ENCODE data around the gene RADIL. TPM values are rescaled to one million over a fixed set of nuclear protein-coding genes. Genes with fewer than 3 reads are reported as not detected.

Gene RADIL
- total and polyA plus RNA-seq, 2 donors: 4.9 to 8.0 TPM

- H3K4me1 ChIP-seq (ENCODE audit: insufficient read depth): no peaks in the 10 kb centered on the region
- DNase-seq (ENCODE audit: extremely low spot score): no peak
- H3K27ac ChIP-seq (ENCODE audit: low read depth): no peak overlapping the region
- 97% methylated on average over 18 of the region's 18 CpGs for WGBS
- no peaks in the 10 kb centered on the region for H3K36me3 ChIP-seq (ENCODE audit: insufficient read depth)
- no peak overlapping the region for H3K4me3 ChIP-seq (ENCODE audit: low read depth, low read length)
Observed at GRCh38 chr7:4876586-4876985, 6.9 kb downstream of the RADIL start.

GRCh38 chr7:4875391-4875790 lies 8.1 kb downstream of the RADIL start:
- WGBS: 93% methylated on average over 15 of the region's 15 CpGs
- H3K4me1 ChIP-seq (ENCODE audit: insufficient read depth): no peaks in the 10 kb centered on the region
- no peak for DNase-seq (ENCODE audit: extremely low spot score)

DNA sequence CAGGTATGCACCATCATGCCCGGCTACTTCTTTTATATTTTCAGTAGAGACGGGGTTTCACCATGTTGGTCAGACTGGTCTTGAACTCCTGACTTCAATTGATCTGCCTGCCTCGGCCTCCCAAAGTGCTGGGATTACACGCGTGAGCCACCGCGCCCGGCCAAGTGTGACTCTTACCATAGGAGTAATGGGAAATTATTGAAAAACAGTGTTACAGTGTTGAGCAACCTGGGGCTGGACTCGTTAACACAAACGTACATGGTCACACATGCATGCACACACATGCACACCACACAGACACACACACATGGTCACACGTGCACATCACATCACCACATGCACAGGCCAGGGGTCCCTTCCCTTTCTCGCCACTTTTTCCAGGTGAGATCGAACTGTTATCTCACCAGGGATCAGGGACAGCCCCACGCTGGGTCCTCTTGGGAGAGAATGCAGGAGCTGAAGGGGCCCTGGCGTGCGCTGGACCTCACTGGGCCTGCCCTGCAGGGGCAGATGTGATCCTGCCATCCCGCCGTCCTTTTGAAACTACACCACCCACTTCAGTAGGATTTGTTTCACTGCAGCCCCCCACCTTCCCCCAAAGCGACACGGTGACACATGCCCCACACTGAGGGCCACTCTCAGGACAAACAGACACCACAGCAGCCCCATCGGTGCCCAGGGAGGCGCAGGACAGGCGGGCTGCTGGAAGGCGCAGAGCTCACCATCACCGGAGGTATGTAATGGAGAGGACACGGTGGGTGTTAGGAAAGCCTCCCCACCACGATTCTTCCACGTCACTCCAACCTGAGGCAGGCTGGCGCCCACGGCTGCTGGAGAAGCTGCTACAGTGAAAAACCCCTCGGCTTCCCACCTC lies 10.2 kb downstream of the RADIL start:
- no peaks in the 10 kb centered on the region for H3K4me1 ChIP-seq (ENCODE audit: insufficient read depth)
- no peak overlapping the region for H3K27ac ChIP-seq (ENCODE audit: low read depth)
- DNase-seq (ENCODE audit: extremely low spot score): no peak
- H3K36me3 ChIP-seq (ENCODE audit: insufficient read depth): no peaks in the 10 kb centered on the region
- H3K4me3 ChIP-seq (ENCODE audit: low read depth, low read length): no peak overlapping the region
- 89% methylated on average over 31 of the region's 31 CpGs for WGBS

More at GRCh38 chr7:4875391-4875790, 8.1 kb downstream of the RADIL start:
- Histone ChIP-seq H3K36me3 (ENCODE audit: insufficient read depth) (no peaks in the 10 kb centered on the region), H3K27ac (ENCODE audit: low read depth) (no peak overlapping the region), H3K4me3 (ENCODE audit: low read depth, low read length) (no peak overlapping the region)

DNA sequence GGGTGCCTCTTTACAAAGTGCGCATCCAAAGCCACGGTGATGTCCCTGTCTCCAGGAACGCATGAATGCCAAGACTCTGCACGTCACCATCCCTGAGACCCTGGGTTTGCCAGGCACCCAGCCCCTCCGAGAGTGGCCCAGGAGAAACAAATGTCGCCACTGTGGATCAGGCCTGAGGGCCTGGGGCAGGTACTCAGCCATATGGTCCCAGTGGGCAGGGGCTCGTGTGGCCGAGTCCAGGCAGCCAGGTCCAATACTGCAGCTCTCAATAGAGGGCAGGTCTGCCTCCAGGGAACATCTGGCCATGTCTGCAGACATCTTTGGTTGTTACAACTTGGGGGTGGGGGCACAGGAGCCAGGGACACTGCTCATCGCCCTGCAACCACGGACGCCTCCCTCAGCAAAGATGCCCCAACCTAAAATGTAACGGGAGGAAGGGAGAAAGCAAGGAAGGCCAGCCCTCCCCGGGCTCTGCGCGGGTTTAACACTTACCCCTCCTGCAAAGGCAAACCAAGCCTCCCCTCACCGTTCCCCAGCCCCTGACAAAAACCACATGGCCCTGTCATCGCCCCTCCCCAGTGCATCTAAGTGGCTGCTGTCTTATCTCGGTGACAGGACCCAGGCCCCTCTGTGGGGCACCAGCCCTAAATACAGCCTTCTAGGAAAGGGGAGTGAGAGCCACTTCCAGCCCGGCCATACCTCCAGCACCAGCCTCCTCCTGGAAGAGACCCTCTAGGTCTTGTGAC lies 11.4 kb downstream of the RADIL start:
- no peaks in the 10 kb centered on the region for H3K4me1 ChIP-seq (ENCODE audit: insufficient read depth)
- no peaks in the 10 kb centered on the region for H3K36me3 ChIP-seq (ENCODE audit: insufficient read depth)
- no peak overlapping the region for H3K27ac ChIP-seq (ENCODE audit: low read depth)
- H3K4me3 ChIP-seq (ENCODE audit: low read depth, low read length): no peak overlapping the region
- DNase-seq (ENCODE audit: extremely low spot score): peak; percentile 47
- WGBS: 51% methylated on average over 19 of the region's 19 CpGs

DNA sequence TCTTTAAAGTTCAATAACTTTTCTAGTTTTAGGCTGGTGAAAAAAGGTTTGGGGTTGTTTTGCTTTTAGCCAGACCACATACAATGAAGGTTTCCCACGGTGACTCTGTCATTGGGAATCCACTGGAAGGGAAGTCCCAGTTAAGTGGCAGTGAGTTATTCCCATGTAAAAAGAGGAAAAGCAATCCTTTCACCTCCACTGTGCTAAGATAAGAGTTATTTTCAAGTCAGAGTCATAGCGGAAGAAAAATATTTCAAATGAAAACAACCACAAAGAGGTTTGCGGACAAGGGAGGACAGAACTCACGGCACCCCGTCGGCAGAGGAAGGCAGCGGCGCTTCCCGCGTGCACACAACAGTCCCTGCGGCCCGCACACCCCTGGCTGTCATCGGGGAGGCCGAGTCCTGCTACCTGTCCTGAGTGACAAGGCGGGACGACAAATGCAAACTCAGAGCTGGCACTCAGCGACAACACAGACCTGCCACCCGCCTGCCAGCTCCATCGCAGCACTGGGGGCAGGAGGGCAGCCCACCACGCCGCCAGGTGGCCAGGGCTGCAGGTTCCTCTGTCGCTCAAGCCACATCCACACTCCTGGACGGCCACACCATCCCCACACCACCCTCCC lies 12.3 kb downstream of the RADIL start:
- Histone ChIP-seq H3K4me1 (ENCODE audit: insufficient read depth) (no peaks in the 10 kb centered on the region), H3K36me3 (ENCODE audit: insufficient read depth) (no peaks in the 10 kb centered on the region), H3K4me3 (ENCODE audit: low read depth, low read length) (no peak overlapping the region), H3K27ac (ENCODE audit: low read depth) (no peak overlapping the region)
- no peak for DNase-seq (ENCODE audit: extremely low spot score)
- WGBS: 74% methylated on average over 23 of the region's 23 CpGs

- DNase-seq (ENCODE audit: extremely low spot score): no peak
- no peak overlapping the region for H3K4me3 ChIP-seq (ENCODE audit: low read depth, low read length)
- H3K36me3 ChIP-seq (ENCODE audit: insufficient read depth): no peaks in the 10 kb centered on the region
- no peak overlapping the region for H3K27ac ChIP-seq (ENCODE audit: low read depth)
- 95% methylated on average over 5 of the region's 5 CpGs for WGBS
- H3K4me1 ChIP-seq (ENCODE audit: insufficient read depth): no peaks in the 10 kb centered on the region
Observed at GRCh38 chr7:4868493-4868892, 15.0 kb downstream of the RADIL start.

DNA sequence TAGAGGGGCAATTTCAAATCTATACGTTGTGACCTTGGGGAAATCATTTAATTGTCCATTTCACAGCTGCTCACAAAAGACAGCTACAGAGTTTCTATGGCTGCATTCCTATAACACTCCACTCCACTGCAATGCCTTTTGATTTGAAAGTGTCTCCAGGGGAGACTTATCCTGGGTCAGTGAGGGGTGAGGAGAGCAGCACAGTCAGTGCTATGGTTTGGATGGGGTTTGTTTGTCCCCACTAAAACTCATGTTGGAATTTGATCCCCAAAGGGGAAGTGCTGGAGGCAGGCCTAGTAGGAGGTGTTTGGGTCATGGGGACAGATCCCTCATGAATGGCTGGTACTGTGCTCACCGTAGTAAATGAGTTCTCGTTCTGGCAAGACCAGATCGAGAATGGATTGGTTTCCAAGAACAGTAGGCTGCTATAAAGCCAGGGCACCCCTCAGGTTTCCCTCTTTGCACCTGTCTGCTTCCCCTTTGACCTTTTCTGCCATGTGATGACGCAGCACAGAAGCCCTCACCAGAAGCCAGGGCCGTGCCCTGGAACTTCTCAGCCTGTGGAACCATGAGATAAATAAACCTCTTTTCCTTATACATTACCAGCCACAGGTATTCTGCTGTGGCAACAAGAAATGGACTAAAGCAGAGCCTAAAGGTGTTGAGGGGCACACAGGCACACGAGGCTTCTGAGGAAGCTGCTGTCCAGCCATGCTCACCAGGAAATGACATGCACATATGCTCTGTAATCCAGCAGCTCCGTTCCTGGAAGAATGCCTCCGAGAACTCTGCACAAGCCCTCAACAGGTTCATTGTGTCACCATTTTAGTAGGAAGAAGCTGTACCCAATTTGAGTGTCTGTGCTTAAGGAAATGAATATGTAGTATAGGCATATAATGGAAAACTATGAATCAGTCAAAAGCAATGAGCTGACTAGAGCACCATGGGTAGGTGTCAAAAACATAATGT lies 16.7 kb downstream of the RADIL start:
- no peaks in the 10 kb centered on the region for H3K36me3 ChIP-seq (ENCODE audit: insufficient read depth)
- no peak for DNase-seq (ENCODE audit: extremely low spot score)
- 81% methylated on average over 9 of the region's 9 CpGs for WGBS
- no peak overlapping the region for H3K27ac ChIP-seq (ENCODE audit: low read depth)
- no peak overlapping the region for H3K4me3 ChIP-seq (ENCODE audit: low read depth, low read length)
- no peaks in the 10 kb centered on the region for H3K4me1 ChIP-seq (ENCODE audit: insufficient read depth)

DNA sequence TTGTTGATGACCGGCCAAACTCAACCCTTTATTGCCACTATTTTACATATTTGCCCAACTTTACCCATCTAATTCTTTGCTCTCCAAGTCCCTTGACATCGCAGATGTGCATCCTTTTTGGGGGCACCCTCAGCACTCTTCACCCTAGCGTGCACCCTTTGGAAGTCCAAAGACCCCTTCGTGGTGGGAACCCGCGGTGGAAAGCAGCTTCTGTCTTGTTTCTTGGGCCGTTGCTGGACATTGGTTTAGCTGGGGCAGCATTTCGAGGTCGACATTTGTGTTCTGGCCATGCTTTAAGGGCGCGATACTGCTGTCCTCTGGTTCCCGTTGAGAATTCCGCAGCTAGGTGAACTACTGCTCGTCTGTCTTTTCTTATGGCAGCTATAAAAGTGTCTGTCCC lies 21.4 kb downstream of the RADIL start:
- 87% methylated on average over 14 of the region's 14 CpGs for WGBS
- Histone ChIP-seq H3K4me3 (ENCODE audit: low read depth, low read length) (peak overlapping the region; percentile 24), H3K27ac (ENCODE audit: low read depth) (no peak overlapping the region), H3K36me3 (ENCODE audit: insufficient read depth) (no peaks in the 10 kb centered on the region), H3K4me1 (ENCODE audit: insufficient read depth) (no peaks in the 10 kb centered on the region)
- no peak for DNase-seq (ENCODE audit: extremely low spot score)

- 26% methylated on average over 46 of the region's 46 CpGs for WGBS
- no peak for DNase-seq (ENCODE audit: extremely low spot score)
- no peaks in the 10 kb centered on the region for H3K36me3 ChIP-seq (ENCODE audit: insufficient read depth)
Observed at GRCh38 chr7:4861673-4862072, 21.8 kb downstream of the RADIL start, which contains the start of gene PAPOLB. PAPOLB (minus strand) TSS chr7:4862030; CDS start chr7:4861810, 220 bp downstream.

GRCh38 chr7:4861227-4861626 lies 22.3 kb downstream of the RADIL start:
- Histone ChIP-seq H3K4me1 (ENCODE audit: insufficient read depth) (no peaks in the 10 kb centered on the region), H3K4me3 (ENCODE audit: low read depth, low read length) (no peak overlapping the region), H3K36me3 (ENCODE audit: insufficient read depth) (no peaks in the 10 kb centered on the region), H3K27ac (ENCODE audit: low read depth) (no peak overlapping the region)
- WGBS: 89% methylated on average over 11 of the region's 11 CpGs
- no peak for DNase-seq (ENCODE audit: extremely low spot score)

More at GRCh38 chr7:4861673-4862072, 21.8 kb downstream of the RADIL start, which contains the start of gene PAPOLB:
- peak within 1 kb of the TSS; percentile 24 for H3K4me3 ChIP-seq (ENCODE audit: low read depth, low read length)
- no peaks in the 10 kb centered on the region for H3K4me1 ChIP-seq (ENCODE audit: insufficient read depth)
- no peak within 1 kb of the TSS for H3K27ac ChIP-seq (ENCODE audit: low read depth)

DNA sequence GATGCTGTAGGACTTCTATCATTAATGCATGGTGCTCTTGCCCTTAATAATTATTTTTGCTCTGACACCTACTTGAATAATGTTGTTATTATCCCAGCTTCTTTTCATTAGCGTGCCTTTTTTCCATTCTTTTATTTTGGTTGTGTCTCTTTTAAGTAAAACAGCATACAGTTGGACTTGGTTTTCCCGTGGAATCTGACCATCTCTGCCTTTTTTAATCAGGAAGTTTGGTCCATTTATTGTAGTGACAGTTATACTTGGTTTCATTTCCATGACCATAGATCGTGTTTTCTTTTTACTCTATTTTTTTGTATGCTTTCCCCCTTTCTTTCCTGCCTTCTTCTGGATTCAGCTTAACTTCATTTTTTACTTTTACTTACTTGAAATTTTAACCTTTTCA lies 26.3 kb downstream of the RADIL start:
- H3K27ac ChIP-seq (ENCODE audit: low read depth): no peak overlapping the region

DNA sequence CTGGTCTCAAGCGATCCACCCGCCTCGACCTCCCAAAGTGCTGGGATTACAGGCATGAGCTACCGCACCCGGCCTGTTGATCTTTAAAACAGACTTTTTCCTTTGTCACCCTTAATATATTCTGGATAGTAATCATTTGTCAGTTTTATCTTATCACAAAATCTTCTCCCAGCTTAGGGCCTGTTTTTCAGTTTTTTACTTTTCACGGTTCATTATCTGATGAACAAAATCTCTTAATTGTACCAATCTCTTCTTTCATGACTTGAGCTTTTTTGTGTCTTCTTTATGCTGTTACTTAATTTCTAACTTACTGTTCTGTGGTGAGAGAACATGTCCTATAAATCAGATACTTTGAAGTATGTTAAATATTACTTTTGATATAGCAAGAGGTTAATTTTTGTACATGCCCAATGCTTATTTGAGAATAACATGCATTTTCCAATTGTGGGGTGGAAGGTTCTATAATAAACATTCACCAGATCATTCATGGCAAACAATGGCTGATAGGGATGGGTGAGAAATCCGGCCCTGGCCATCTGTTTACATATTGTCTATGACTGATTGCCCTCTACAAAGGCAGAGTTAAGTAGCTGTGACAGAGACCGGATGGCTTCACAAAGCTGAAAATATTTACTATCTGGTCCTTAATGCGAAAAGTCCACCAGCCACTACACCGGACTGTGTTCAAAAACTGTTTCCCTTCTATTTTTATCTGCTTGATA lies 27.0 kb downstream of the RADIL start:
- H3K4me1 ChIP-seq (ENCODE audit: insufficient read depth): no peaks in the 10 kb centered on the region
- H3K27ac ChIP-seq (ENCODE audit: low read depth): no peak overlapping the region
- 76% methylated on average over 10 of the region's 10 CpGs for WGBS

More for the DNA sequence above, 26.3 kb downstream of the RADIL start:
- no peak for DNase-seq (ENCODE audit: extremely low spot score)
- no peak overlapping the region for H3K4me3 ChIP-seq (ENCODE audit: low read depth, low read length)
- WGBS: 69% methylated on average over 3 of the region's 3 CpGs
- no peaks in the 10 kb centered on the region for H3K36me3 ChIP-seq (ENCODE audit: insufficient read depth)
- H3K4me1 ChIP-seq (ENCODE audit: insufficient read depth): no peaks in the 10 kb centered on the region

More for the DNA sequence above, 27.0 kb downstream of the RADIL start:
- Histone ChIP-seq H3K4me3 (ENCODE audit: low read depth, low read length) (no peak overlapping the region), H3K36me3 (ENCODE audit: insufficient read depth) (no peaks in the 10 kb centered on the region)
- DNase-seq (ENCODE audit: extremely low spot score): no peak

Data from urinary bladder (tissue), 4 donors.